Stimulated activated CD8-positive, alpha-beta memory T cell treated with anti-CD3 and anti-CD28 coated beads, Interleukin-12 subunit alpha, Interleukin-12 subunit beta, amount 100 ng/mL, for 4 hours (primary cell): Measurements from ENCODE around the gene SORL1.
"Not testable (repeated sequence)": the region's sequence is repeated elsewhere in the genome, so short reads cannot be mapped to it uniquely, and the experiment has no call there.

Experiments
- DNase-seq: peaks from one replicate; pipeline ENCODE4 v3.0.0-alpha.2; 2020; ENCODE audit warnings: low read depth

The SORL1 gene

GRCh38 chr11:121503051-121503450 lies 50.9 kb downstream of the SORL1 start:
- DNase-seq: no peak

DNA sequence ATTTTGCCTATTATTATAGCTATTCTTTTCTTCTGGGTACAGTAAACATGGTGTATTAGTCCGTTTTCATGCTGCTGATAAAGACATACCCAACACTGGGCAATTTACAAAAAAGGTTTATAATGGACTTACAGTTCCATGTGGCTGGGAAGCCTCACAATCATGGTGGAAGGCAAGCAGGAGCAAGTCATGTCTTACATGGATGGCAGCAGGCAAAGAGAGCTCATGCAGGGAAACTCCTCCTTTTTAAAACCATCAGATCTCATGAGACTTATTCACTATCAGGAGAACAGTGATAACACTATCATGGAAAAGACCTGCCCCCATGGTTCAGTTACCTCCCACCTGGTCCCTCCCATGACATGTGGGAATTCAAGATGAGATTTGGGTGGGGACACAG lies 54.1 kb downstream of the SORL1 start:
- not testable (repeated sequence) for DNase-seq

DNA sequence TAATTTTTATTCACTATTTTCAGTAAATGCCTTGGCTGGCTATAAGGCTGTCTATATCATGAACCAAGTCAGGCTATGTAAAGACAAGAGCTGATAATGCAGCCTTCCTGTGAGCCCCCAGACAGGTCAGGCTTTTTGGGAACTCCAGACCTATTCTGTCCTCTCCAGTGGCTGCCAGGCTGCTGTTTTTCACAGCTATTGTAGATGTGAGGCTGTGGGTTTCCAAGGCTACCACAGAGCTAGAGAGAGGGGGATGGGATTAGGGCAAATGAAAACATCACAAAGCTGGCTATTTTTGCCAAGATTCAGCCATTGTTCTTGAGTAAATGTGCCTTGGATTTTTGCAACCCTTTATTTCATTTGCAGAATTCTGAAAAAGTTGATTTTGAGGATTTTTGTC lies 56.3 kb downstream of the SORL1 start:
- DNase-seq: no peak

GRCh38 chr11:121510438-121510837 lies 58.3 kb downstream of the SORL1 start:
- no peak for DNase-seq

- DNase-seq: no peak
These were observed 60.7 kb downstream of the SORL1 start for GRCh38 chr11:121512468-121513465.

DNA sequence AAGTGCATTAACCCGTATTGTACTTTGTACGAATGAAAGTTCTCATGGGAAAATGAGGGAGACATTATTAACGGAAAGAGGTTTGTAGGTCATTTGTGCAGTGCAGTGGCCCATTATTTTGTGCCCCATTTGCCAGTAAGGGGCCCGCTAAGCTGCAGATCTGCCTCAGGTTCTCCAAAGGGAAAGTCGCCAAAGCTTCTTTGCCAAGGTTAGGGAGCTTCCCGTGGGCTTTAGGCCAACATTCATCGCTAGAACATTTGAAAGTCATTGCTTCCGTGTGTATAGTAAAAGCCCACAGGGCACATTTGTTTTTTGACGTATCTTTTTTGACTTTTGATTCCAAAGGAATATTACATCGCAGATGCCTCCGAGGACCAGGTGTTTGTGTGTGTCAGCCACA lies 61.7 kb downstream of the SORL1 start:
- no peak for DNase-seq

DNA sequence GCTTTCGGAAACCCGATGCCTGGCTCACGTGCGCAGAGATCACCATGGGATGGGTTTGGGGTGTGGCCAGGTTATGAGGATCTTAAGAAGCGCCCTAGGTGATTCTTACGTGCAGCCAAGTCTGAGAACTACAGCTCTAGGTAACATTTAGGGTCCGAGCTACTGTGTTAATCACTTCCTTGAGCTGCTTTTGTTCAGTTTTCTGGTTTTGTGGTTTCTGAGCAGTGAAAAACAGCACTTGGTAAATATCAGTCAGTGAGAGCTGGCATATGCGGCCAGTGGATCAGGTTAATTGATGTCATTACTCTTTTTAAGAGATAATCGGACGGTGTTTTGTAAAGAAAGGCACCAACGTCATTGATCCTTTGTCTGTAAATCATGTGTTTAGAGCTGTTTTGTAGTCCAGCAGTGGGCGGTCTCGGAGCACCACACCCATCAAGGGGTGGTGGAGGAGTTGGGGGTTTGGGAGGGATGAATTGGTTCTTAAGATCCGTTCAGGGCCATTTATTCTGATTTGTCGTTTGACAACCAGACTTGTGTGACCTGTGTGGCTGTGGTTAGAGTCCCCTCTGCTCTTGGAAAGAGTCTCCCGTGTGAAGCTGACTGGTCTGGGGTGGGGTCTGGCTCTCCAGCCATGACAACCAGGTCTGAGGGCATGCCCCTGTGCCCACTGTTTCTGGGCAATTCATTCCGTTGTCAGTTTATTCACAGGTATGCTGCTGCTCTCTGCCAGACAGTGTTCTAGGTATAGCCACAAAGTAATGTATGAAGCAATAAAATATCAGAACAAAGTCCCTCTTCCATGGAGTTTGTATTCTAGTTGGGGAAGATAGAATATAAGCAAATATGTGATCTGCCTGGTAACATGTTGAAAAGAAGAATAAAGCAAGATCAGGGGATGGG lies 62.6 kb downstream of the SORL1 start:
- DNase-seq: peak; percentile 8

DNA sequence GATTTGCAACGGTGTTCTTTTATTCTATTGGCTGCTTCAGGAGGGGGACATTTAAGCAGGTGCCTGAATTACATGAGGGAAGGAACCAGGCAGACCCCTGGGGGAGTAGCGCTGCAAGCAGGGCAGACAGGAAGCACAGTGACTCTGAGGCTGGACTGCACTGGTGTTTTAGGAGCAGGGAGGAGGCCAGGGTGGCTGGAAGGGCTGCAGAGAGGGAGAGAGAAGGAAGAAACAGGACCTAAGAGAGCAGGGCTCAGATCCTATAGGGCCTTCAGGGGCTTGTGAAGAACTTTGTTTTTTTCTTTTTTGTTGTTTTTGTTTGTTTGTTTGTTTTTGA lies 63.2 kb downstream of the SORL1 start:
- no peak for DNase-seq

DNA sequence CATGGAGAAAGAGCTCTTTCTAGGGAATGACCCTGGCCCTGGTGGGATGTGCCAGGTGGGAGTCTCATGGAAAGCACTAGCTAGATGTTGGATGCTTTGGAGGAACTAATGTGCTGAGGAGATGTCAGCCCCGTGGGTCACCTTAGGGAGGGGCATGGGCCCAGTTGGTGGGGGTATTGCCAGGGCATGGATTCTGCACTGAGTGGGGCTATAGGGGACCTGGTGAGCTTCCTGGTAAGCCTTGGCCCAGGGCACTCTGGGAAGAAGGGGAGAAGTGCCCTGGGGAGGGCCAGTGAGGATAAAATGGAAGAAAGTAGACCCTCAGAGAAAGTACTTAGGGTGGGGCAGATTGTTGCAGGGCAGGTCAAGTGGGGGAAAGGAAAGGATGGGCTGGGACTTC lies 65.9 kb downstream of the SORL1 start:
- DNase-seq: no peak

DNA sequence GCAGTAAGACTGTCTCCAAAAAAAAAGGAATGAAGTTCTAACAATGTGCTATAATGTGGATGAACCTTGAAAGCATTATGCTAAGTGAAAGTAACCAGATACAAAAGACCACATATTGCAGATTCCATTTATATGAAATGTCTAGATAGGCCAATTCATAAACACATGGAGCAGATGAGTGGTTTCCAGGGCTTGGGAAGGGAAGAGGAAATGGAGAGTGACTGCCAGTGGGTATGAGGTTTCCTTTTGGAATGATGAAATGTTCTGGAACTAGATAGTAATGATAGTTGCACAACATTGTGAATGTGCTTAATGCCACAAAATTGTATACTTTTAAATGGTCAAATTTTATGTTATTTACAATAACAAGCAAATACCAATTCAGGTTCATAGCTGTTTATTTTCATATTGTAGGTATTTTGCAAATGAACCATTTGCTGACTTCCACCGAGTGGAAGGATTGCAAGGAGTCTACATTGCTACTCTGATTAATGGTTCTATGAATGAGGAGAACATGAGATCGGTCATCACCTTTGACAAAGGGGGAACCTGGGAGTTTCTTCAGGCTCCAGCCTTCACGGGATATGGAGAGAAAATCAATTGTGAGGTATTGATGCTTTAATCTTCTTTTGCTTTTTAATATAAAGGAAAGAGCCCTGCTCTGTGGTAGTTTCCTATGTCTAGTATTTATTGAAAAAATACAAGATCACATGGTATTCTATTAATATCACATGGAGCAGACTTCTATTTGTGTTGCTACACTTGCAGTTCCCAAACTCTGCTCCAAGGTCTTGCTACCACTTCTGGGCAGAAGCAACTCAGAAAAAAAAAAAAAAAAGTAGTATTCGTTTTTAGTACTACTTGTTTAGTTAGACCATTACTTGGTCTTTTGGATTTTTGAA lies 68.4 kb downstream of the SORL1 start:
- DNase-seq: no peak

GRCh38 chr11:121521145-121522042 lies 69.3 kb downstream of the SORL1 start:
- DNase-seq: no peak

DNA sequence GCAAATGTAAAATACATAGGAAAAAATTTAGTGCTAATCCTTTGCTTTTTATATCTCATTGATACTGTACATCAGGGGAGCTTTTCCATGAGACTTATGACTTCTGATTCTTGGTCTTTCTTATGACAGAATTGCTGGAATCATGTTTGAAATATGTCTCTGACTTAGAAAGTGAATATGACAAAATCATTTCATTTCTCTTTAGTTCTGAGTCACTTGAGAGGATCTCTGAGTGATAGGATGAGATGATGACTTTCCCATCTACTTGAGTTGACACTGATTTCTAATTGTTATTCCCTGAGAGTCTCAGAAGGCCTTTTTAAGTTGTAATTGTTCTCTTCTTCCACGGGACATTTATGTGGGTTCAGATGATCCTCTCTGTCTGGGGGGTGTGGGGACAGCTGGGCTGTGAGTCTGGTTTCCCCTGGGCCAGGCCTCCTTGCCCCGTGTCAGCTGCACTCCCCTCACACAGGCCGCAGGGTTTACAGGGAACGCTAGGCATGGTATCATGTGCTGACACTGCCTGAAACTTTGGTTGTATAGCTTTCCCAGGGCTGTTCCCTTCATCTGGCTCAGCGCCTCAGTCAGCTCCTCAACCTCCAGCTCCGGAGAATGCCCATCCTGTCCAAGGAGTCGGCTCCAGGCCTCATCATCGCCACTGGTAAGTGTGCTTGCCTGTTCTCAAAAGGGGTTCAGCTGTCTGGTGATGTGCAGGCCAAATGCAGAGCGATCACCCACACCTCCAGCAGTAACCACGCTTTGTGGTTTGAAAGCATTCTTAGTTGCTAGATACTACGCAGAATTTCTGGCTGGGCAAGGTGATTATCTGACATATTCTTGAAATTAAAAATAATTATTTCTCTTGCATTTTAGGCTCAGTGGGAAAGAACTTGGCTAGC lies 70.2 kb downstream of the SORL1 start:
- no peak for DNase-seq

DNA sequence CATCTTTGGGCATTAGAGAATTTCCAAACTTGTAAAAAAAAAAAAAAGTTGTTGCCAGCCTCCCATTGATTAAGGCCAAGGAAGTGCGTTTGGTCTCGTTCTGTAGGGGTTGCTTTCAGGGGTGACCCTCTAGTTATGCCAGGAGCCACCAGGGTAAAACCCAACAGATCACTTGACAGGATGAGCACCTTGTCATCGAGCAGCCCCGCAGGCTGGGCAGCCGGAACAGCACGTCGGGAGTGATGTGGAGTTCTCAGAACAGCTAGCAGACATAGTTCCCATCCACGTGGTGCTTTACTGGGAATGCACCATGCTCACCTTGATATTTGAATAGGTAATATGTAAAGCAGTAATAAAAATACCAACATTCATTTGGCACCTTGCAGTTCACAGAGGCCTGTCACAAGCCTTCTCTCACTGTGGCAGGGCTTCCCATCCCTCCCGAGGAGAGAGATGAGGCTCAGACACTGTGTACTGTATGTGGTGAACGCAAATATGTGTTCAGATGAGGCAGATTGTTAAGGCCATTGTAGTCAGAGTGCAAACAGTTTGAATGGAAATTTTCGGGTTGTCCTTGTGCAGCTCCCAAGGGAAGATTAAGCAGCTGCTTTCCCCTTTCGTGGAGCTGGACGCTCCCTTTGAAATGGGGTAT lies 71.6 kb downstream of the SORL1 start:
- no peak for DNase-seq

GRCh38 chr11:121524233-121524631 lies 72.1 kb downstream of the SORL1 start:
- no peak for DNase-seq

DNA sequence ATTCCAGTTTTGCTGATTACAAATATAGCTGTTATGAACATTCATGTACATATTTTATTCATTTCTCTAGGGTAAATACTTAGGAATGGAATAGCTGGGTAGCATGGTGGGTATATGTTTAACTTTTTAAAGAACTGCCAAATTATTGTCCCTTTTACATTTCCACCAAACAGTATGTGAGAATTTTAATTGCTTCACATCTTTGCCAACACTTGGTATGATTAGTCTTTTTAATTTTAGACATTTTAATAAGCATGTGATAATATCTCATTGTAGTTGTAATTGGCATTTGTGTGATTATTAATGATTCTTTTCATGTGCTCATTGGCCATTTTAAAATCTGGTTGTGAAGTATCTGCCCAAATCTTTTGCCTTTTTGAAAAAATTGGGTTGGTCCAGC lies 73.3 kb downstream of the SORL1 start:
- no peak for DNase-seq

GRCh38 chr11:121530257-121530656 lies 78.1 kb downstream of the SORL1 start:
- DNase-seq: no peak

- DNase-seq: no peak
These were observed 81.5 kb downstream of the SORL1 start for GRCh38 chr11:121533601-121534000.

GRCh38 chr11:121534131-121535093 lies 82.3 kb downstream of the SORL1 start:
- no peak for DNase-seq
